Measurements from ENCODE around the gene HNRNPA0. TPM values are rescaled to one million over a fixed set of nuclear protein-coding genes. Genes with fewer than 3 reads are reported as not detected.

HNRNPA0 gene
- polyA plus RNA-seq, 3 donors = 70.3 to 83.7 (median 71.0) TPM

- no peak for DNase-seq (ENCODE audit: extremely low read depth in 1 of 11, low read depth in 9 of 11, low spot score in 4 of 11)
Observed at GRCh38 chr5:137760719-137761516, 6.8 kb upstream of the HNRNPA0 start.

GRCh38 chr5:137760294-137760693 is 6.1 kb upstream of the HNRNPA0 start:
- DNase-seq (ENCODE audit: extremely low read depth in 1 of 11, low read depth in 9 of 11, low spot score in 4 of 11) = no peak

- no peak for DNase-seq (ENCODE audit: extremely low read depth in 1 of 11, low read depth in 9 of 11, low spot score in 4 of 11)
Observed at GRCh38 chr5:137758715-137759306, 4.6 kb upstream of the HNRNPA0 start.

- DNase-seq (ENCODE audit: extremely low read depth in 1 of 11, low read depth in 9 of 11, low spot score in 4 of 11) = no peak
Observed at GRCh38 chr5:137758121-137758520, 4.0 kb upstream of the HNRNPA0 start.

GRCh38 chr5:137757634-137758033 is 3.5 kb upstream of the HNRNPA0 start:
- DNase-seq (ENCODE audit: extremely low read depth in 1 of 11, low read depth in 9 of 11, low spot score in 4 of 11) = no peak

GRCh38 chr5:137754961-137755762 is 999 bp upstream of the HNRNPA0 start:
- DNase-seq (ENCODE audit: extremely low read depth in 1 of 11, low read depth in 9 of 11, low spot score in 4 of 11) = peak in 1 of 11 donors; percentile 45

GRCh38 chr5:137753691-137754187 is 424 bp downstream of the HNRNPA0 start:
- peak in 2 of 11 donors; percentile 31 to 62 for DNase-seq (ENCODE audit: extremely low read depth in 1 of 11, low read depth in 9 of 11, low spot score in 4 of 11)

GRCh38 chr5:137752905-137753690 is 1.1 kb downstream of the HNRNPA0 start:
- peak in 1 of 11 donors; percentile 44 for DNase-seq (ENCODE audit: extremely low read depth in 1 of 11, low read depth in 9 of 11, low spot score in 4 of 11)

GRCh38 chr5:137751869-137752491 is 2.2 kb downstream of the HNRNPA0 start:
- peak in 6 of 11 donors; percentile 45 to 77 (median 52) for DNase-seq (ENCODE audit: extremely low read depth in 1 of 11, low read depth in 9 of 11, low spot score in 4 of 11)

GRCh38 chr5:137750436-137750835 is 3.7 kb downstream of the HNRNPA0 start:
- no peak for DNase-seq (ENCODE audit: extremely low read depth in 1 of 11, low read depth in 9 of 11, low spot score in 4 of 11)

GRCh38 chr5:137747848-137748247 is 6.3 kb downstream of the HNRNPA0 start:
- DNase-seq (ENCODE audit: extremely low read depth in 1 of 11, low read depth in 9 of 11, low spot score in 4 of 11) = no peak

- DNase-seq (ENCODE audit: extremely low read depth in 1 of 11, low read depth in 9 of 11, low spot score in 4 of 11) = peak in 6 of 11 donors; percentile 50 to 85 (median 66)
Observed at GRCh38 chr5:137743031-137743640, 11.0 kb downstream of the HNRNPA0 start.

GRCh38 chr5:137741718-137742117 is 12.4 kb downstream of the HNRNPA0 start:
- no peak for DNase-seq (ENCODE audit: extremely low read depth in 1 of 11, low read depth in 9 of 11, low spot score in 4 of 11)

- DNase-seq (ENCODE audit: extremely low read depth in 1 of 11, low read depth in 9 of 11, low spot score in 4 of 11) = no peak
Observed at GRCh38 chr5:137739737-137740136, 14.4 kb downstream of the HNRNPA0 start.

GRCh38 chr5:137738947-137739346 is 15.2 kb downstream of the HNRNPA0 start:
- no peak for DNase-seq (ENCODE audit: extremely low read depth in 1 of 11, low read depth in 9 of 11, low spot score in 4 of 11)

- no peak for DNase-seq (ENCODE audit: extremely low read depth in 1 of 11, low read depth in 9 of 11, low spot score in 4 of 11)
Observed at GRCh38 chr5:137737349-137738131, 16.6 kb downstream of the HNRNPA0 start.

GRCh38 chr5:137736496-137736895 is 17.7 kb downstream of the HNRNPA0 start:
- DNase-seq (ENCODE audit: extremely low read depth in 1 of 11, low read depth in 9 of 11, low spot score in 4 of 11) = no peak
